Measurements from ENCODE around the gene CHPF2. TPM values are rescaled to one million over a fixed set of nuclear protein-coding genes. Genes with fewer than 3 reads are reported as not detected.

CHPF2 gene
- total RNA-seq, 4 donors from 2014 or later, result 14.2 to 28.3 (median 24.3) TPM

DNA sequence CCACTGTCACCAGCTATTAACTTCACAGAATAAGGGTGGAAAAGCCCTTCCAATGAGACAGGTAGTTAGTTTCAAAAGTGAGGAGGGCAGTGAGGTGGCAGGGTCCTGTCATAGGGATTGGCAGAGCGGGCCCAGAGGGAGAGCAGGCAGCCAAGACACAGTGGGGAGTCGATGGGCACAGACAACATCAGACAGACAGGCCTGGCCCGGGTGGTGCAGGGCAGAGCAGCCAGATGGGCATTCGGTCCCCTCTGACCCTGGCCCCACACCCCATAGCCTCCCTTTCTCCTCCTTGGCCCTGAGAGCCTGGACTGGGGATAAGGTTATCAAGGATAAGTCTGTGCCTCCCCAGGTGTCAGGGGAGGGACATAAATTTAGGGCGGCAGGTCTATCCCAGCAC is 47.6 kb downstream of the CHPF2 start:
- TF ChIP-seq, protein P1, sequence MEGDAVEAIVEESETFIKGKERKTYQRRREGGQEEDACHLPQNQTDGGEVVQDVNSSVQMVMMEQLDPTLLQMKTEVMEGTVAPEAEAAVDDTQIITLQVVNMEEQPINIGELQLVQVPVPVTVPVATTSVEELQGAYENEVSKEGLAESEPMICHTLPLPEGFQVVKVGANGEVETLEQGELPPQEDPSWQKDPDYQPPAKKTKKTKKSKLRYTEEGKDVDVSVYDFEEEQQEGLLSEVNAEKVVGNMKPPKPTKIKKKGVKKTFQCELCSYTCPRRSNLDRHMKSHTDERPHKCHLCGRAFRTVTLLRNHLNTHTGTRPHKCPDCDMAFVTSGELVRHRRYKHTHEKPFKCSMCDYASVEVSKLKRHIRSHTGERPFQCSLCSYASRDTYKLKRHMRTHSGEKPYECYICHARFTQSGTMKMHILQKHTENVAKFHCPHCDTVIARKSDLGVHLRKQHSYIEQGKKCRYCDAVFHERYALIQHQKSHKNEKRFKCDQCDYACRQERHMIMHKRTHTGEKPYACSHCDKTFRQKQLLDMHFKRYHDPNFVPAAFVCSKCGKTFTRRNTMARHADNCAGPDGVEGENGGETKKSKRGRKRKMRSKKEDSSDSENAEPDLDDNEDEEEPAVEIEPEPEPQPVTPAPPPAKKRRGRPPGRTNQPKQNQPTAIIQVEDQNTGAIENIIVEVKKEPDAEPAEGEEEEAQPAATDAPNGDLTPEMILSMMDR (IDR thresholded peaks at IDR 0.05; ENCODE audit: low read depth), result no peak

DNA sequence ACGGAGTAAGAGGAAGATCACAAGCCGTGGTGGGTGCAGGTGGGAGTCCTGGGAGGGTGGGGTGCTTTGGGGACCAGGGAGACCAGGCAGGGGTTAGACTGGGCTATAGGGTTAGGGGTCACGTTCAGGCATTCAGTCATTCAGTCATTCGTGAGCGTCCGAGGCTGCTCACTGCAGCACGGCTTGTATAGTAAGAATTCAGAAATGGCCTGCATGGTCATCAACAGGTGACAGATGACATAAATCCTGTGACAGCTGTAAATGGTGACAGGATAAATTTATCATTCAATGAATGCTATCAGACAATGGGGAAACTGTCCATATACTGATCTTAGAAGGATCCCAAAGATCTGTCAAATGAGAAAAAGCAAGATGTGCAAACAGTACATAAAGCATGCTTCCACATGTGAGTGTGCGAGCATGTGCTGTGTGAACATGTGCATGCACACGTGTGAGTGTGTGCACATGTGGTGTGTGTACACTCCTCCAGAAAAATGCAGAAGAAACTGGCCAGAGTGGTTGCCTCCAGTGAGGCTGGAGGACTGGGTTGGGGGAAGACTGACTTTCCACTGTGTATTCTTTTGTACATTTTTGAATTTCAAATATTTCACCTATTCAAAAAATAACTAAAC is 48.2 kb downstream of the CHPF2 start:
- TF ChIP-seq, protein P1 (IDR thresholded peaks at IDR 0.05; ENCODE audit: low read depth), result no peak

DNA sequence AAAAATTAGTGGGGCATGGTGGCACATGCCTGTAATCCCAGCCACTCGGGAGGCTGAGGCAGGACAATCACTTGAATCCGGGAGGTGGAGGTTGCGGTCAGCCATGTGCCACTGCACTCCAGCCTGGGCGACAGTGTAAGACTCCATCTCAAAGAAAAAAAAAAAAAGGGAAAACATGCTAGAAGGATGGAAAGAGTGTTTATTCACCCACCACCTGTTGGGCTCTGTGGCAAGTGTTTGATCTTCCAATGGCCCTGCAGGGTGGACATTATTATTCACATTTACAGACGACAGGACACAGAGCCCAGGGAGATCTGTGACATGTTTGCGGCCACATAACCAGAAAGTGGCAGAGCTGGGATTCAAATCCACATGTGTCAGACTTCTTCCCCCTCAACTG is 49.4 kb downstream of the CHPF2 start:
- TF ChIP-seq, protein P1 (IDR thresholded peaks at IDR 0.05; ENCODE audit: low read depth), result no peak

DNA sequence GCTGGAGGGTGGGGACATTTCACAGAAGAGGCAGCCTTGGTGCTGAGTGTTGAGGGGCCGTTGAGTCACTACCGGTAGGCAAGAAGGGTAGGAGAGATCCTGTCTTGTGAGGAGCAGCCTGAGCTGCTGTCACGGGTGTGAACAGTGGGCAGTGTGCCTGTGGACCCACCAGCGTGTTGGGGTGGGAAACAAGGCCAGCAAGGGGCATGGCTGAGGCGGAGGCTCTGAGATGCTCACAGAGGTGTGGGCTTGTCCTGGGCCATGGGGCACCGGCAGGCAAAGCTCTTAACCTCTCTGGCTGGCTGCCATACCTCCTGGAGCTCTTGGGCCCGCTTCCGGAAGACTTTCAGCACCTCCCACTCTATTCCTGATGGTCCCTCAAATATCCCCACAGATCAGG is 49.8 kb downstream of the CHPF2 start:
- TF ChIP-seq, protein P1 (IDR thresholded peaks at IDR 0.05; ENCODE audit: low read depth), result no peak

DNA sequence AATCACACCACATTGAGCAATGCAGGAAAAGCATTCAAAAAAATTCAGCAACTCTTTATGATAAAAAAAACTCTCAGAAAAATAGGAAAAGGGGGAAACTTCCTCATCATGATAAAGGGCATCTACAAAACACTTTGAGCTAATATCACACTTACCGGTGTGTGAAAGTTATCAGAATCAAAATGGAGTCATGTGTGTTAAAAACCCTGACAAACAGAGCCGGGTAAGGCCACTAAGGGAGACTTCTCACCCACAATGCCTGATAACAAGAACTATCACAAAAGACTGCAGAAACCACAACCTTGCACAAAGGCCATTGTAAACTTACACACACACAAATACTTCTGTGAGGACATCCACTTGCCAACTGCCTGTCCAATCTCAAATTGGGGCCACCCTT is 51.0 kb downstream of the CHPF2 start:
- TF ChIP-seq, protein P1 (IDR thresholded peaks at IDR 0.05; ENCODE audit: low read depth), result no peak

DNA sequence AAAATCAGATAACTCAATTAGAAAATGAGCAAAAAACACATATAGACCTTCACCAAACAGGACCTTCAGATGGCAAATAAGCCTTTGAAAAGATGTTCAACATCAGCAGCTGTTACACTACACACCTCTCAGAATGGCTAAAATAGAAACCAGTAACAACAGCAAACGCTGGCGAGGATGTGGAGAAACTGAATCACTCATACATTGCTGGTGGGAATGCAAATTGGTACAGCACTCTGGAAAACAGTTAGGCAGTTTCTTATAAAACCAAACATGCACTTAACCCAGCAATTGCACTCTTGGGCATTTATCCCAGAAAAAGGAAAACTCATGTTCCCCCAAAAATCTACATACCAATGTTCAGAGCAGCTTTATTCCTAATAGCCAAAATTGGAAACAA is 53.9 kb downstream of the CHPF2 start:
- TF ChIP-seq, protein P1 (IDR thresholded peaks at IDR 0.05; ENCODE audit: low read depth), result no peak

Other genes starting within 250 kb of the CHPF2 start
- gene NOS3, start 241.5 kb upstream of the CHPF2 start, total RNA-seq, result 10 to 100 TPM in 1 of 4 donors, 1 to 10 TPM in 3; 2.5 to 11.3 (median 6.0) TPM
- not detected for gene ATG9B, start 208.0 kb upstream of the CHPF2 start, total RNA-seq
- gene ABCB8, start 204.0 kb upstream of the CHPF2 start, total RNA-seq, result 10 to 100 TPM; 13.2 to 45.4 (median 14.9) TPM
- 1 to 10 TPM in 1 of 4 donors, under 1 TPM in 2, not detected in 1; 0.34 to 1.1 (median 0.44) TPM for gene ASIC3, start 184.0 kb upstream of the CHPF2 start, total RNA-seq
- 10 to 100 TPM in 1 of 4 donors, 1 to 10 TPM in 3; 4.1 to 11.0 (median 6.8) TPM for gene CDK5, start 174.6 kb upstream of the CHPF2 start, total RNA-seq
- 10 to 100 TPM; 40.1 to 65.0 (median 44.6) TPM for gene SLC4A2, start 172.9 kb upstream of the CHPF2 start, total RNA-seq
- 10 to 100 TPM; 36.8 to 88.9 (median 44.0) TPM for gene FASTK, start 151.7 kb upstream of the CHPF2 start, total RNA-seq
- 10 to 100 TPM; 18.3 to 37.3 (median 31.5) TPM for gene TMUB1, start 149.0 kb upstream of the CHPF2 start, total RNA-seq
- gene AGAP3, start 146.0 kb upstream of the CHPF2 start, total RNA-seq, result 10 to 100 TPM; 54.4 to 86.7 (median 62.7) TPM
- gene GBX1, start 64.8 kb upstream of the CHPF2 start, total RNA-seq, result not detected
- not detected for gene ASB10, start 45.2 kb upstream of the CHPF2 start, total RNA-seq
- not detected for gene H2BK1, start 22.0 kb upstream of the CHPF2 start, total RNA-seq
- gene ABCF2, start 5.3 kb upstream of the CHPF2 start, total RNA-seq, result 10 to 100 TPM; 21.2 to 34.7 (median 29.3) TPM
- gene SMARCD3, start 16.2 kb downstream of the CHPF2 start, total RNA-seq, result 10 to 100 TPM; 15.9 to 38.2 (median 21.1) TPM
- 10 to 100 TPM; 59.2 to 95.4 (median 66.1) TPM for gene NUB1, start 109.3 kb downstream of the CHPF2 start, total RNA-seq
- gene WDR86, start 177.6 kb downstream of the CHPF2 start, total RNA-seq, result 10 to 100 TPM in 3 of 4 donors, 1 to 10 TPM in 1; 8.3 to 51.2 (median 15.6) TPM
- gene CRYGN, start 207.7 kb downstream of the CHPF2 start, total RNA-seq, result 1 to 10 TPM in 1 of 4 donors, not detected in 3; 1.3 TPM